Right lobe of liver (tissue), 4 donors: Measurements from ENCODE around the gene ERICH2.

Experiments used
- CTCF ChIP-seq, 4 donors: fragments of 200-600 bp in 3 of 4; fragments of 450-650 bp in 1 of 4; IDR thresholded peaks; one replicate each; pipeline versions ENCODE4 v1.5.1 to v1.8.0; 2016 to 2022; ENCODE audit warnings: antibody characterized with exemption in 4 of 4, mild to moderate bottlenecking in 2 of 4
- POLR2A ChIP-seq: fragments of 450-650 bp; IDR thresholded peaks from one replicate; pipeline ENCODE4 v1.6.1; 2017; ENCODE audit warnings: antibody characterized with exemption, mild to moderate bottlenecking
- donor health status: DM: no; HTN: no; CAD: no.
- donor health status: DM: no; HTN: no; CAD: no.
- donor health status: DM: no; HTN: yes; CAD: no.

- TF ChIP-seq CTCF (IDR thresholded peaks at IDR 0.05) (no peak), POLR2A (no peak)
Measured at GRCh38 chr2:170823088-170823897, 53.1 kb downstream of the ERICH2 start.
